ENCODE results near the gene RNF227.
A peak's percentile ranks its signal among the peaks of the same experiment; 100 is the strongest.
"Not testable (repeated sequence)": the region's sequence is repeated elsewhere in the genome, so short reads cannot be mapped to it uniquely, and the experiment has no call there.

Gene RNF227

DNA sequence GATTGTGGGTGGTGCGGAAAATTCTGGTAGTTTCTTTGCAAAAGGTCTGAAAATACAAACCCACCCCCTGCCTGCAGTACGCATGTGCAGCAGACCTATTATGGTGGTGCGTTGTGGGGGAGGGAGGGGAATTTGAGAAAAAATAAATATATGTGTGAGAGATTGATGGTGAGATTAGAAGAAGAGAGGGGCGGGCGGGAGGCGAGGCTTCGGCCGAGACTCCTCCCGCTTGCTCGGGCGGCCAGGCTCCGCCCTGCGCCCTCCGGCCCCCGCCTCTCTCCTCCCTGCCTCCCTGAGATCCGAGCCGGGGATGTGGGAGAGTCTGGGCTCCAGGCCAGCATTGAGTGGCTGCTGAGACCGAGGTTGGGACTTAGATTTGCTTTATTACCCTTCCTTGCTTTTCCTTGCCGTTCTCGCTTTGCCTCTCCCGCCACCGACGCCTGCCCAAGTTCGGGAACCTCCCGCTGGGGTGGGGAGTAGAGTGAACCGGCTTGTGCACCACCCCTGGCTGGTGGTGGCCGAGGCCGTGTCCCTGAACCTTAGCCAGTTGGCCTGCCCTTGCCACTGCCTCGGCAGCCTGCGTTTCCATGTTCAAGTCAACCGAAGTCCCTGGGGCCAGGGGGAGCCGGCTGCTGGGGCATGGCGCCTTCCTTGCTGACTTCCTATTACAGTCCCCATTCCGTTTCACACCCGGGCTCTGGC, 28.5 kb downstream of the RNF227 start:
- peak; percentile 45 for FAIRE-seq

DNA sequence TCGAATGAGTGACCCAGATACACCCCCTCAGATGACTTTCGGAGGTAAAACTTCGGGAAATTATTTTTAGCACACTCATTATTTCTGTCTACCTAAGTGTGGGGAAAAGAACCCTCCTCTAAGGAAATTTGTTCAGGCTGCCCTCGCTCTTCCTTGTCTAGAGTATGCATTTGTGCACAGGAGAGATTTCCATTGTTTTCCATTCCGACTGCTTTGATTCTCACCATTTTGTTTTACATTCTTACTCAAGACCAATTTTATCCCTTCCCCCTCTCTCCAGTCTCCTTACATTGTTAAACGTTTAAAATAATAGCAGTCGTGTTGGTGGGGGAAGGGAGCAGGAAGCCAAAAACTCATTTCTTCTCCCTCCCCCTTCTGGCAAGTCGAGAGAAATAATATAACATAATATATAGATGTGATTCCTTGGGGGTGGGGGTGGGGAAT, 29.0 kb downstream of the RNF227 start:
- FAIRE-seq: no peak

DNA sequence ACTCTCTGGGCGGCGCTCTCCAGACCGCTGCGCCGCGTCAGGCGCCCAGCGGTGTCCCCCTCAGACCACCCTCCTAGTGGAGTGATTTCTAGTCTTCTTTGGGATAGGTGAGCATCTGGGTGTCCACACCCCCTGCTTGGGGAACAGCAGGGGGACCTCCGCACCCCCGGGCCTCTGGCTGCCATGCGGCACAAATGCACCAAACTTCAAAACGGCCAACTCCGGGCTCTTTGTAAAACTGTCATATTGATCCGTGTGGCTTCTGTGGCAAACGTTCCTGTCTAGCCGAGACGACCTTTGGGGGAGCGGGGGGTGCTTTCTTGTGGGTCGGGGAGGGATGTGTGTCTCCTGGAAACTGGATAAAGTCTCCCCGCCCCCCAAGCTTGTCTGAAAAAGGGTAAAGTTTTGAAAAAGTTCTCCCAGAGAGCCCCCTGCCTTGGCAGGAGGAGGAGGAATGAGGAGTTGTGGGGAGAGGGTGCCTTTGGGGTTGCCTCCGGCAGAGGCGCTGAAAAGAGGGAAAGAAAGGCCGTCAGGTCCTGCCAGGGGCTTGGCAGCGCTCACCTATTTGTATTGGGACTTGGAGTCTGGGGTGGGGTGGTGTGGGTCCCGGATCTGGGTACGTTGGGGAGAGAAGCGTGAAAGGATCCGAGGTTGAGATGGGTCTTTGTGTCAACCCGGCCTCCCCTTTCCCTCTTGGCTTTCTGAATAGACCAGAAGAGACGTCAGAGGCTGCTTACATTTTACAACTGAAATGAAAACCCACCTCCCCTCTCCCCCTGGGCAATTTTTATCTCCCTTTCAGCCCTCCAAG, 29.7 kb downstream of the RNF227 start:
- FAIRE-seq: no peak

GRCh38 chr17:7885367-7886226, 30.5 kb downstream of the RNF227 start:
- FAIRE-seq: no peak

GRCh38 chr17:7884581-7885366, 31.3 kb downstream of the RNF227 start:
- FAIRE-seq: no peak

DNA sequence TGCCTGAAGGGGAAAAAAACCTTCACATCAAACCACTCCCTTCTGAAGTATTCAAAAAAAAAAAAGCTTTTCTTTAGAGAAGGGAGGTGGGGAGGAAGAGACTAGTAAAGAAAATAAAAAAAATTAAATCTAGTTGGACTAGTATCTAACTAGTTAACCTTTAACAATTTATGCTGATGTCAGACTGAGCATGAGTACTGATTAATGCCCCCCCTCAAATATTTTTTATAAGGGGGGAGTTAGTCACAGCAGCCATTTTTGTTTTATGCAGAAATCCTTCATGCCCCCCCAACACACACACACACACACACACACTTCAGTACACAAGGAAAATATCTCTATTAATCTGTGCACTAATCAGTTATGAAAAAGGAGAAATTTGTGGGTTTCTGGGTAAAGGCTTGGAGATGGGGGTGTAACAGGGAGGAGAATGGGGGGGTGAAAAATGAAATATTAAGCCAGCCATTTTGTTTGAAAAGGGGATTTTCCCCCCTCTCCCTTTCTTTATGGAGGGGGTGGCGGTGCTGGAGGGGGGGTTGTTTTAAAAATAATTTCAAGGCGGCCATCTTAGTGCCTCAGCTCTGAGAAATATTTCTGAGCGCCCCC, 32.2 kb downstream of the RNF227 start:
- FAIRE-seq: no peak

DNA sequence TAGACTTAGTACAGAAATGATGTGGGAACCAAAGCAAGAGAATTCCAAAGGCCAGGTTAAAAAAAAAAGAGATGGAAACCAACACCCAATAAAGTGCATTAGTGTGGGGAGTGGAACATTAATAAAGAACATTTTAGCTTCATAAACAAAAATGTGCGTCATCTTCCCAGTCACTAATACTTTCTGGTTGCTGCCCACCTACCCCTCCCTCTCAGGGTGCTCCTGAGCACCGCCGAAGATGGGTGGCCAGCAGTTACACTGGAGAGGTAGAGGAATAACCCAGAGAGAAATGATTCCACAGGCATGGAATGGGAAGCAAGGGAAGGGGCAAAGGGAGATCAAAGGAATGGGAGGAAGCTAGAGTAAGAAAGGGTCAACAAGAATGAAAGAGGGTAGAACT, 33.5 kb downstream of the RNF227 start:
- no peak for FAIRE-seq

DNA sequence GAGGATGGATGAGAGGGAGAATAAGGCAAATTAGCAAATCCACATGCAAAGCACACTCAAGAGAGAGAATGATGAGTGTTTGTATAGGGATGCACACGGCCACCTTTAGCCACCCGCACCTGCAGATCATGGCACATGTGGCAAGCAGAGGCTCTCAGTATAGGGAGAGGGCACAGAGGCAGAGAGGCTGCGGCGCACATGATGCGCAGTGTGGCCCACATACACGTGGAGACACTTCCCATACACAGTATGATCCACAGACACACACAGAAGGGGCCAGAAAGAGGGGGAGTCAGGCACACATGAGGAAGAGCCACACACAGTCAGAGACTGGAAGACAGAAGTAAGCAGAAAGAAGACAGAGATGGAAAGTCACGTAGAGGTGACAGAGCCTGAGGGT, 34.0 kb downstream of the RNF227 start:
- FAIRE-seq: no peak

DNA sequence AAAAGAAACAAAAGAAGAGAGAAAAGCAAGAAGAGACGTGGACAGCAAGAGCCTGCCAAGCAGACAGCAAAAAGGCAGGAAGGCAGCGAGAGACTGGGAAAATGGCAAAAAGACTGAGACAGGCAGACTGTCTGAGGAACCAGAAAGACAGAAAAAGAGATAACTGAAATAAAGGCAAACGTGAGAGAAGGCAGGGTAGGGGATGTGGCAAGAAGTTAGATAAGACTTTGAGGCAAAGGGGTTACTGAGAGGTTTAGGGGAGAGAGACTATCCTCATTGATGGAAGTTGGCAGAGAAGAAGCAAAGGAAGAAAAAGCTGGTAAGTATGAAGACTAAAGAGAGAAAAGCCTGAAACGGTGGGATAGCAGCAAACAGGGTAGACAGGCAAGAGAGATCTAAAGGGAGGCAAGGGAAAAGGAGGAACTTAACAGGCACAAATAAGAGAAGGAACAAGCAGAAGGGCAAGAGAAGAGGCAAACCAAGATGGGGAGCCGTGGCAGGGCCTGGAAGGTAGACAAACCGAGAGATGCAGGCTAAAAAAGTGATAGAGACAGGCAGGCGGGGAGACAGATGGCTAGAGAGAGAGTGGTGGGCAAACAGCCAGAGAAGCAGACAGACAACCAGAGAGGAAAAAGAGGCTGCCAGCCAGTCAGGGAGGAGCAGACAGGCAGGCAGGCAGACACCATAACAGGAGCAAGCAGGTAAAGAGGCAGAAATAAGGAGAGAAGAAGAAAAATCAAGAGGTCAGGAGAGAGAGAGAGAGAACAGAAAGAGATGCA, 34.6 kb downstream of the RNF227 start:
- FAIRE-seq: no peak

GRCh38 chr17:7880076-7880868, 35.8 kb downstream of the RNF227 start:
- no peak for FAIRE-seq

- FAIRE-seq: no peak
Measured at GRCh38 chr17:7878234-7878633, 37.9 kb downstream of the RNF227 start.

DNA sequence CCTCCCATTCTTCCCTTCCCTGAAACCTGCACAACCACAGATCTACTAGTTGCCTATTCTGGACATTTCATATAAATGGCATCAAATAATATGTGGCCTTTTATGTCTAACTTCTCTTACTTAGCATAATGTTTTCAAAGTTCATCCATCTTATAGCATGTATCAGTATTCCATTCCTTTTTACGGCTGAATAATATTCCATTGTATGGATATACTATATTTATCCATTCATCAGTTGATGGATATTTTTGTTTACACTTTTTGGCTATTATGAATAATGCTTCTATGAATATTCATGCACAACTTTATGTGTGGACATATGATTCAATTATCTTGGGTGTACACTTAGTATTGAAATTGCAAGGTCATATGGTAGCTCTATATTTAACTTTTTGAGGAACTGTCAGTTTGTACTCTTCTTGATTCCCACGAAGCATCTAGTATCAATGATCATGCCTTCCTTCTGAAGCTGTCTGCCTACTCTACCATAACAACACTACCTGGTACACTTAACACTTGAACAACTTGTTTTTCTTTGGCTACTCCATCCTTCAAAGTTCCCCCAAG, 40.2 kb downstream of the RNF227 start:
- no peak for FAIRE-seq

GRCh38 chr17:7873051-7873450, 43.0 kb downstream of the RNF227 start:
- FAIRE-seq: no peak

DNA sequence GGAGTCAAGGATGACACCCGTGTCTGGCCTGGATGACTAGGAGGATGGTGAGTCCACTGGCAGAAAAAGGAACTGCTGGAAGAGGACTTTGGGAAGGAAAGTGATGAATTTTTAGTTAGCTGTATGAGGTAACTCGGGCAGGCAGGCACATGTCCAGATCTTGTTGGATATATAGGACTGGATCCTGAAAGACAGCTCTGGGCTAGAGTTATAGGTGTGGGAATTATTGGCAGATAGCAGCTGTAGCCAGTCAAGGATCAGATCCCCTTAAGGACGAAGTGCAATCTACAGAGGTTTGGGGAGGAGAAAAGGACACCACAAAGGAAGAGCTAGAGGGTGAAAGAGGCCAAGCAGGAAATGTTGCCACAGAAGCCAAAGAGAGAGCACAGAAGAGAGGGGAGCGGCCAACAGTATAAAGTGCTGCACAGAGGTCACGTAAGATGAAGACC, 48.2 kb downstream of the RNF227 start:
- no peak for FAIRE-seq

DNA sequence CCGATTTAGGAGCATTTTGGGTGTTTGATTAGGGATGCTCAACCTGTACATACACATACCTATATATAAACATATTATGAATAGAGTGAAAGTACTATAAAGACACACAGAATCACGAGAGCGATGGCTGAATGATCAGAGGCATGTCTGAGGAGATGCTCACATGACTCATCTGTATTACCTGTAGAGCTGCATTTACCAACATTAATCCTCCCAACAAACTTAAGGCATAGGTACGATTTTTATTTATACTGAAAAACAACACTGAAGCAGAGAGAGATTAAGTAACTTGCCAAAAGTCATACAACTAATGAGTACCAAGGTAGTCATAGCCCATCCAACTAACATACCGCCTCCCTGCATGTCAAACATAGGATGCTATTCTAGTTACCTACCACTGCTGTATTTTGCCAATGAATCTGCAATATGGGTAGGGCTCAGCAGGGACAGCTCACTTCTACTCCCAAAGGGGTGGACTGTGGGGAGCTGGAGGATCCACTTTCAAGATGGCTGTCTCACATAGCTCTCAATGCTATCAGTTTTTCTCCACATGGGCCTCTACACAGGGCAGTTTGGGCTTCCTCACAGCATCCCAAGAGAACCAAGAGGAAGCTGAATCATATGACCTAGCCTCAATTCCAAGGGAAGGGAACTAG, 51.0 kb downstream of the RNF227 start:
- no peak for FAIRE-seq

- FAIRE-seq: not testable (repeated sequence)
Measured at GRCh38 chr17:7864384-7864783, 51.7 kb downstream of the RNF227 start.
